GM11168 (cell line): ENCODE measurements around the gene SNAI3.

ENCODE experiments used
- in situ Hi-C: fragments of 300-500 bp; cut with MboI; formaldehyde crosslinking; loops from one replicate; pipeline ENCODE4 v1.12.0; 2022; ENCODE audit warnings: low sequenced_read_pairs; ENCODE audit not compliant: unreplicated experiment

SNAI3 gene

GRCh38 chr16:88694221-88695087 lies 8.1 kb upstream of the SNAI3 start:
- in situ Hi-C loops, result no loop called here

GRCh38 chr16:88693420-88694177 lies 7.3 kb upstream of the SNAI3 start:
- in situ Hi-C loops, result no loop called here

GRCh38 chr16:88692861-88693260 lies 6.6 kb upstream of the SNAI3 start:
- in situ Hi-C loops, result no loop called here

GRCh38 chr16:88691924-88692560 lies 5.7 kb upstream of the SNAI3 start:
- in situ Hi-C loops, result no loop called here

- in situ Hi-C loops, result no loop called here
These were observed 5.0 kb upstream of the SNAI3 start for GRCh38 chr16:88691129-88691813.

- in situ Hi-C loops, result no loop called here
These were observed 4.2 kb upstream of the SNAI3 start for GRCh38 chr16:88690341-88691128.

- in situ Hi-C loops, result no loop called here
These were observed 1.9 kb upstream of the SNAI3 start for GRCh38 chr16:88688013-88688778.

GRCh38 chr16:88687676-88688012 lies 1.3 kb upstream of the SNAI3 start:
- in situ Hi-C loops, result no loop called here

- in situ Hi-C loops, result no loop called here
These were observed 908 bp upstream of the SNAI3 start for GRCh38 chr16:88687254-88687576.

- in situ Hi-C loops, result no loop called here
These were observed 257 bp downstream of the SNAI3 start for GRCh38 chr16:88686062-88686438.

- in situ Hi-C loops, result no loop called here
These were observed 898 bp downstream of the SNAI3 start for GRCh38 chr16:88685156-88686061.

GRCh38 chr16:88684569-88685155 lies 1.6 kb downstream of the SNAI3 start:
- in situ Hi-C loops, result no loop called here

GRCh38 chr16:88681709-88682451 lies 4.4 kb downstream of the SNAI3 start:
- in situ Hi-C loops, result no loop called here

GRCh38 chr16:88681084-88681680 lies 5.1 kb downstream of the SNAI3 start:
- in situ Hi-C loops, result no loop called here

GRCh38 chr16:88680554-88681083 lies 5.7 kb downstream of the SNAI3 start:
- in situ Hi-C loops, result no loop called here

- in situ Hi-C loops, result no loop called here
These were observed 7.9 kb downstream of the SNAI3 start for GRCh38 chr16:88678224-88678979.
